Measurements from ENCODE around the gene APOC4.

The APOC4 gene

DNA sequence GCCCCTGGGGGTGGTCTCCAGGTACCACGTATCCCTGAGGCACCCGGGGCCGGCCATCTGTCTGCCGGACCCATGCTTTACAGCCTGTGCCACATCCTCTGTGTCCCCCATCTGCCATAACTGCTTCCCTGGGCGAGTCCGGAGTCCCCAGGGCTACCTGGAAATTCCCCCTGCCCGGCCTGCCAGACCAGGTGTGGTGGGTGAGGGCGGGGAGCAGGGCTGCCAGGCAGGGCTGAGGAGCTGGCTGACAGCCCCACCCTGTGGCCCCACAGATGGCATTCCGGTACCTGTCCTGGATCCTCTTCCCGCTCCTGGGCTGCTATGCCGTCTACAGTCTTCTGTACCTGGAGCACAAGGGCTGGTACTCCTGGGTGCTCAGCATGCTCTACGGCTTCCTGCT, 48.9 kb downstream of the APOC4 start:
- Mint-ChIP-seq H3K36me3 (ENCODE audit: low read depth) (peaks cover 10% of the 10 kb centered on the region), H3K4me3 (no peak overlapping the region), H3K27ac (no peak overlapping the region), H3K9me3 (no peaks in the 10 kb centered on the region), H3K27me3 (no peaks in the 10 kb centered on the region), H3K4me1 (ENCODE audit: low read depth) (no peaks in the 10 kb centered on the region)

DNA sequence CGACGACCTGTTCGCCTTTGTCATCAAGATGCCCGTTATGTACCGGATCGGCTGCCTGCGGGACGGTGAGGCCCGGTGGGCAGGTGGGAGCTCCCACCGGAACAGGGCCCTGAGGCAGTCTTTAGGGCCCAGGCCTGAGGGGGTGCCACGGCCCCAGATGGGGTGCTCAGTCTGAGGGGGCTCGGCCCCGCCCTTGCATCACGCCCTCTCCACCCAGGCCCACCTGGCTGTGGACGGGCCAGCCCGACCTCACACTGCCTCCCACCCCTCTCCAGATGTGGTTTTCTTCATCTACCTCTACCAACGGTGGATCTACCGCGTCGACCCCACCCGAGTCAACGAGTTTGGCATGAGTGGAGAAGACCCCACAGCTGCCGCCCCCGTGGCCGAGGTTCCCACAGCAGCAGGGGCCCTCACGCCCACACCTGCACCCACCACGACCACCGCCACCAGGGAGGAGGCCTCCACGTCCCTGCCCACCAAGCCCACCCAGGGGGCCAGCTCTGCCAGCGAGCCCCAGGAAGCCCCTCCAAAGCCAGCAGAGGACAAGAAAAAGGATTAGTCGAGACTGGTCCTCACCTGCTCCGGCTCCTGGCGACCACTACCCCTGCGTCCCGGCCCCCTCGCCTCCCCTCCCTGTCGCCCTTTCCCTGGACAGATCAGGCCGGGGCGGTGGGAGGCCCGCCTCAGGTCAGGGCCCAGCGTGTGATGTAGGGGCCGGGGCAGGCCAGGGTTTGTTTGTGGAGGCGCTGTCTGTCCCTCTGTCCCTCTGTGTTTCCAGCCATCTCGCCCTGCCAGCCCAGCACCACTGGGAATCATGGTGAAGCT, 50.5 kb downstream of the APOC4 start:
- no peak overlapping the region for H3K4me3 Mint-ChIP-seq
- no peaks in the 10 kb centered on the region for H3K9me3 Mint-ChIP-seq
- no peaks in the 10 kb centered on the region for H3K4me1 Mint-ChIP-seq (ENCODE audit: low read depth)
- no peaks in the 10 kb centered on the region for H3K27me3 Mint-ChIP-seq
- peaks cover 9% of the 10 kb centered on the region for H3K36me3 Mint-ChIP-seq (ENCODE audit: low read depth)
- H3K27ac Mint-ChIP-seq = no peak overlapping the region

DNA sequence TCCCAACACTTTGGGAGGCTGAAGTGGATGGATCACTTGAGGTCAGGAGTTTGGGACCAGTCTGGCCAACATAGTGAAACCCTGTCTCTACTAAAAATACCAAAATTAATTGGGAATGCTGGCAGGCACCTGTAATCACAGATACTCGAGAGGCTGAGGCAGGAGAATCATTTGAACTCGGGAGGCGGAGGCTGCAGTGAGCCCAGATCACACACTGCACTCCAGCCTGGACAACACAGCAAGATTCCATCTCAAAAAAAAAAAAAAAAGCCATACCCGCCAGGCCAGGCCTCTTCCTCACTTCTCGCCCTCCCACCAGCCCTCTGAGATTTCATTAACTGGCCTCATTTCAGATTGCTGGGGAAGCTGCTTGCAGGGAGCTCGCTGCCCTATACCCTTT, 51.5 kb downstream of the APOC4 start:
- Mint-ChIP-seq H3K27me3 (no peaks in the 10 kb centered on the region), H3K36me3 (ENCODE audit: low read depth) (peaks cover 5% of the 10 kb centered on the region), H3K9me3 (no peaks in the 10 kb centered on the region), H3K4me3 (no peak overlapping the region), H3K4me1 (ENCODE audit: low read depth) (no peaks in the 10 kb centered on the region), H3K27ac (no peak overlapping the region)

DNA sequence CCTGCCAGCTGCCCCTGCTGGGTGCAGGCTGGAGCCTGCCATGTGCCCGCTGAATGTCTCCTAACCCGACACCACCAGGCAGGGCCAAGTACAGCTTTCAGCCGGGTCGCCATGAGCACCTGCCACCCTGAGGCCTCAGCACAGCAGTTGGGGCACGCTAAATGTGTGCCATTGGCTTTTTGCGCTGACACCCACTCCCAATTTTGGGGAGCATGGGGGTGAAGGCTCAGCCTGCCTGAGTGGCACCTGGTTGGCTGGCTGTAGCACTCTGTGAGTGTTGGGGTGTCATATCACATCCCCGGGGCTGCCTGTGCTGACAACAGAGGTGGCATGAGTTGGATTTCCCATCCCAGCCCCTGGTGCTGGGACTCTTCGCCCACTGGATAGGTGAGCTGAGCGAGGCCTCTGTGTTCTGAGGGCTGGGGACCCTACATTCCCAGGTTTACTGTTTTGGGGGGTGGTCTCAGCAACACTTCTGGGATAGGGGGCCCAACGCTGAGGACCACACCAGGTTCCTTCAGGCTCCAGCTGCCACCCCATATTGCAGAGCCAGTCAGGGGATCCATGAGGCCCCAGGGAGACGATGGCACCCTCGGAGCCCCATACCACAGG, 52.0 kb downstream of the APOC4 start:
- Mint-ChIP-seq H3K27me3 (no peaks in the 10 kb centered on the region), H3K36me3 (ENCODE audit: low read depth) (peaks cover 2% of the 10 kb centered on the region), H3K4me3 (no peak overlapping the region), H3K9me3 (no peaks in the 10 kb centered on the region), H3K4me1 (ENCODE audit: low read depth) (no peaks in the 10 kb centered on the region), H3K27ac (no peak overlapping the region)

Data from stimulated activated naive CD8-positive, alpha-beta T cell treated with anti-CD3 and anti-CD28 coated beads, Interleukin-15, Interleukin-2, amounts not matched to agents 100 ng/mL and 50 ng/mL, for 24 hours (primary cell).